ENCODE results near the gene ABCC11. TPM values are rescaled to one million over a fixed set of nuclear protein-coding genes. Genes with fewer than 3 reads are reported as not detected.

Gene ABCC11
- total and polyA plus RNA-seq, 2 of the 4 experiments (the other 2 are of a cell fraction) = 0.09 to 0.18 TPM

DNA sequence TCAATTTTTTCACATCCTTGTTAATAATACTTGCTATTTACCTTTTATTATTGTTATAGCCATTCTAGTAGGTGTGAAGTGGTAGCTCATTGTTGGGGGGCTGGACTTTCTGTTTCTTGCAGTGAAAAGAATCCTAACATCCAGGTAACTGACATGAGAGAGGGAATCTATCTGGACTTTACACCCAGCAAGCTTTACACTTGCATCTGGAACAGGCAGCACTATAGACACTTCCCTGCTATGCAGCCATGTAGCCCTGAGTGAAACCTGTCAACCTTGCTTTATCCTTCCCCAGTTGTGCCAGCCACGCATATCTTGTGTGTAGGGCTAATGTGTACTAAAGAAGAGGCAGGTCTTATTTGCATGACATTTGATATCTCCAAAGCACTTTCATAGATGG lies 74.7 kb downstream of the ABCC11 start:
- no peak for ATAC-seq (ENCODE audit: low read depth)
- dilution Hi-C loops (cut with HindIII; ENCODE audit: low sequenced_read_pairs, unreplicated experiment) (no loop called here), intact Hi-C loops (cut with micrococcal nuclease) (no loop called here), in situ Hi-C loops (cut with MboI; ENCODE audit: low sequenced_read_pairs) (loop anchor here (25.0 kb wide), 2 partner anchors 435 to 710 kb away; partner anchors contain the start of genes ITFG1 and PHKB)
- Histone ChIP-seq H3K18ac (ENCODE audit: low read depth, low read length) (no peak overlapping the region), H4K91ac (ENCODE audit: insufficient read depth, low read depth, low read length) (no peak overlapping the region), H4K8ac (ENCODE audit: low read depth in 2 of 2, low read length in 2 of 2) (no peak overlapping the region), H3K23ac (ENCODE audit: low read depth, low read length) (no peak overlapping the region), H2BK15ac (ENCODE audit: low read depth, low read length) (no peak overlapping the region), H3K9ac (ENCODE audit: low read depth, low read length) (no peak overlapping the region), H3K14ac (replicated peaks; ENCODE audit: low read depth, low read length) (no peak overlapping the region), H2AK9ac (replicated peaks; ENCODE audit: low read depth, low read length, poor library complexity) (no peak overlapping the region), H3K56ac (ENCODE audit: extremely low read depth, insufficient read depth, low read length) (no peak overlapping the region), H4K5ac (ENCODE audit: low read depth, low read length) (no peak overlapping the region), H4K20me1 (ENCODE audit: insufficient read depth, low read length) (no peaks in the 10 kb centered on the region), H3K79me1 (ENCODE audit: low read depth in 1 of 2, low read length in 2 of 2) (no peaks in the 10 kb centered on the region), H3K4me1 (ENCODE audit: control insufficient read depth, insufficient read depth, low read length) (no peaks in the 10 kb centered on the region), H3K27ac (ENCODE audit: insufficient read depth, low read length) (no peak overlapping the region), H3K9me3 (ENCODE audit: control insufficient read depth, insufficient read depth, low read length) (no peaks in the 10 kb centered on the region), H3K4me3 (ENCODE audit: insufficient read depth, low read depth, low read length) (no peak overlapping the region), H3K27me3 (ENCODE audit: control insufficient read depth, insufficient read depth, low read length) (peaks cover 15% of the 10 kb centered on the region), H3K4me2 (ENCODE audit: low read depth, low read length) (no peak overlapping the region), H2BK20ac (ENCODE audit: low read depth, low read length) (no peak overlapping the region), H2AK5ac (ENCODE audit: low read depth, low read length) (no peak overlapping the region), H2AFZ (replicated peaks; ENCODE audit: low read length, poor library complexity) (no peak overlapping the region), H3K4ac (ENCODE audit: low read depth, low read length) (no peak overlapping the region), H2BK120ac (ENCODE audit: low read depth, low read length) (no peak overlapping the region), H2BK5ac (ENCODE audit: low read depth, low read length, poor library complexity, severe bottlenecking) (no peak overlapping the region), H3K36me3 (ENCODE audit: control insufficient read depth, insufficient read depth, low read length) (no peaks in the 10 kb centered on the region), H3K9me1 (ENCODE audit: insufficient read depth, low read length) (no peaks in the 10 kb centered on the region; the same call in 1 of the 2 replicates)
- DNase-seq = no peak
- CTCF ChIA-PET = no interaction called here
- TF ChIP-seq SMC3 (IDR thresholded peaks at IDR 0.05; ENCODE audit: low read depth, low read length) (no peak), CEBPB (IDR thresholded peaks at IDR 0.05; ENCODE audit: low read depth, low read length) (no peak), MXI1 (IDR thresholded peaks at IDR 0.05; ENCODE audit: borderline replicate concordance, low read depth, low read length) (no peak), BHLHE40 (IDR thresholded peaks at IDR 0.05; ENCODE audit: low read depth, low read length) (no peak), RAD21 (IDR thresholded peaks at IDR 0.05; ENCODE audit: low read length) (no peak), FOS (IDR thresholded peaks at IDR 0.05; ENCODE audit: low read depth, low read length) (no peak), CHD1 (IDR thresholded peaks at IDR 0.05; ENCODE audit: low read depth, low read length) (no peak)
- TF ChIP-seq, protein P1, sequence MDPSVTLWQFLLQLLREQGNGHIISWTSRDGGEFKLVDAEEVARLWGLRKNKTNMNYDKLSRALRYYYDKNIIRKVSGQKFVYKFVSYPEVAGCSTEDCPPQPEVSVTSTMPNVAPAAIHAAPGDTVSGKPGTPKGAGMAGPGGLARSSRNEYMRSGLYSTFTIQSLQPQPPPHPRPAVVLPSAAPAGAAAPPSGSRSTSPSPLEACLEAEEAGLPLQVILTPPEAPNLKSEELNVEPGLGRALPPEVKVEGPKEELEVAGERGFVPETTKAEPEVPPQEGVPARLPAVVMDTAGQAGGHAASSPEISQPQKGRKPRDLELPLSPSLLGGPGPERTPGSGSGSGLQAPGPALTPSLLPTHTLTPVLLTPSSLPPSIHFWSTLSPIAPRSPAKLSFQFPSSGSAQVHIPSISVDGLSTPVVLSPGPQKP (IDR thresholded peaks at IDR 0.05; ENCODE audit: borderline replicate concordance, low read depth, low read length) = no peak
- TF ChIP-seq, protein P2, sequence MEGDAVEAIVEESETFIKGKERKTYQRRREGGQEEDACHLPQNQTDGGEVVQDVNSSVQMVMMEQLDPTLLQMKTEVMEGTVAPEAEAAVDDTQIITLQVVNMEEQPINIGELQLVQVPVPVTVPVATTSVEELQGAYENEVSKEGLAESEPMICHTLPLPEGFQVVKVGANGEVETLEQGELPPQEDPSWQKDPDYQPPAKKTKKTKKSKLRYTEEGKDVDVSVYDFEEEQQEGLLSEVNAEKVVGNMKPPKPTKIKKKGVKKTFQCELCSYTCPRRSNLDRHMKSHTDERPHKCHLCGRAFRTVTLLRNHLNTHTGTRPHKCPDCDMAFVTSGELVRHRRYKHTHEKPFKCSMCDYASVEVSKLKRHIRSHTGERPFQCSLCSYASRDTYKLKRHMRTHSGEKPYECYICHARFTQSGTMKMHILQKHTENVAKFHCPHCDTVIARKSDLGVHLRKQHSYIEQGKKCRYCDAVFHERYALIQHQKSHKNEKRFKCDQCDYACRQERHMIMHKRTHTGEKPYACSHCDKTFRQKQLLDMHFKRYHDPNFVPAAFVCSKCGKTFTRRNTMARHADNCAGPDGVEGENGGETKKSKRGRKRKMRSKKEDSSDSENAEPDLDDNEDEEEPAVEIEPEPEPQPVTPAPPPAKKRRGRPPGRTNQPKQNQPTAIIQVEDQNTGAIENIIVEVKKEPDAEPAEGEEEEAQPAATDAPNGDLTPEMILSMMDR (conservative IDR thresholded peaks at IDR 0.05; ENCODE audit: low read depth, low read length) = no peak
- WGBS, 2 experiments (ENCODE audit: extremely low coverage in 2 of 2, insufficient read length in 1 of 2) = no CpG with 5 or more reads among the region's 1 CpG
- POLR2A ChIA-PET (ENCODE audit: unreplicated experiment) = no interaction called here
- BruUV-seq (replicated peaks) = no TSS peak

Measured in IMR-90 (cell line).